AG04450 (cell line): ENCODE measurements around the gene TCERG1L. TPM values are rescaled to one million over a fixed set of nuclear protein-coding genes. Genes with fewer than 3 reads are reported as not detected.

Source experiments
- CTCF ChIA-PET: fragments of 300-600, 350-600 bp; formaldehyde crosslinking; extraction: SDS; loops from one replicate; lab custom pipeline; 2022; ENCODE audit warnings: antibody characterized with exemption, inconsistent platforms; lab: Charles Lee
- POLR2A ChIA-PET: fragments of 350-600 bp; formaldehyde crosslinking; extraction: SDS; loops from one replicate; lab custom pipeline; 2021; ENCODE audit warnings: antibody characterized with exemption, inconsistent platforms; lab: Yijun Ruan, JAX
- DNase-seq: peaks from one replicate; pipeline ENCODE4 v3.0.0-alpha.2; 2011; ENCODE audit warnings: low read depth, low spot score
- H3K27ac ChIP-seq: one replicate; pipeline ENCODE4 v1.5.1; 2012; ENCODE audit warnings: low read depth, low read length, control low read depth
- H3K27me3 ChIP-seq: one replicate; pipeline ENCODE4 v1.6.0; 2012; ENCODE audit warnings: low read length; ENCODE audit not compliant: control insufficient read depth, insufficient read depth
- H3K4me3 ChIP-seq: 2 replicates; pipeline ENCODE4 v1.5.1; 2011; ENCODE audit warnings: mild to moderate bottlenecking, low read depth, low read length, control low read depth
- H3K9me3 ChIP-seq: 2 replicates; pipeline ENCODE4 v1.5.1; 2012; ENCODE audit warnings: low read length; ENCODE audit not compliant: control insufficient read depth, insufficient read depth
- CTCF ChIP-seq: IDR thresholded peaks from 2 replicates; pipeline ENCODE4 v1.5.1; 2011; ENCODE audit warnings: low read depth, low read length, control low read depth, inconsistent platforms
- polyA plus RNA-seq: library from polyadenylated mRNA; depleted of rRNA; stranded (reverse); fragments of >200 nt; gene quantifications from 2 replicates; pipeline ENCODE4 v1.2.3, GENCODE V29; 2011

Gene TCERG1L
- polyA plus RNA-seq, 1 experiment, result not detected

- Histone ChIP-seq H3K9me3 (peaks cover 55% of the 10 kb centered on the region), H3K27ac (no peak overlapping the region), H3K27me3 (no peaks in the 10 kb centered on the region), H3K4me3 (no peak overlapping the region)
- no peak for DNase-seq
- POLR2A ChIA-PET, result no interaction called here
- CTCF ChIA-PET, result no interaction called here
- no peak for TF ChIP-seq CTCF
These were observed 243.2 kb downstream of the TCERG1L start for GRCh38 chr10:131068311-131068710.

GRCh38 chr10:131067690-131068089, 243.8 kb downstream of the TCERG1L start:
- ChIA-PET POLR2A (no interaction called here), CTCF (no interaction called here)
- TF ChIP-seq CTCF, result no peak

GRCh38 chr10:131065673-131066305, 245.7 kb downstream of the TCERG1L start:
- Histone ChIP-seq H3K4me3 (no peak overlapping the region), H3K27me3 (no peaks in the 10 kb centered on the region), H3K9me3 (peaks cover 56% of the 10 kb centered on the region), H3K27ac (no peak overlapping the region)
- ChIA-PET POLR2A (no interaction called here), CTCF (no interaction called here)
- no peak for DNase-seq
- no peak for TF ChIP-seq CTCF

More at GRCh38 chr10:131067690-131068089, 243.8 kb downstream of the TCERG1L start:
- H3K27ac ChIP-seq, result no peak overlapping the region
- H3K27me3 ChIP-seq, result no peaks in the 10 kb centered on the region
- no peak for DNase-seq
- peaks cover 55% of the 10 kb centered on the region for H3K9me3 ChIP-seq
- H3K4me3 ChIP-seq, result no peak overlapping the region

GRCh38 chr10:131063311-131063710, 248.2 kb downstream of the TCERG1L start:
- ChIA-PET CTCF (no interaction called here), POLR2A (no interaction called here)
- H3K27ac ChIP-seq, result no peak overlapping the region
- H3K9me3 ChIP-seq, result peaks cover 49% of the 10 kb centered on the region
- H3K27me3 ChIP-seq, result no peaks in the 10 kb centered on the region
- no peak for TF ChIP-seq CTCF
- H3K4me3 ChIP-seq, result no peak overlapping the region
- no peak for DNase-seq

GRCh38 chr10:131062621-131063260, 248.8 kb downstream of the TCERG1L start:
- Histone ChIP-seq H3K9me3 (peaks cover 43% of the 10 kb centered on the region), H3K27ac (no peak overlapping the region), H3K27me3 (no peaks in the 10 kb centered on the region), H3K4me3 (no peak overlapping the region)
- DNase-seq, result no peak
- CTCF ChIA-PET, result no interaction called here
- POLR2A ChIA-PET, result no interaction called here
- TF ChIP-seq CTCF, result no peak
